SH-SY5Y (cell line): ENCODE measurements around the gene DAAM1.

Source experiments
- GATA2 ChIP-seq: IDR thresholded peaks from 2 replicates; pipeline ENCODE4 v1.6.1; 2011; ENCODE audit warnings: mild to moderate bottlenecking, low read depth, low read length
- GATA3 ChIP-seq: IDR thresholded peaks from 2 replicates; pipeline ENCODE4 v1.6.1; 2011; ENCODE audit warnings: low read depth, mild to moderate bottlenecking, low read length, moderate library complexity

The DAAM1 gene

DNA sequence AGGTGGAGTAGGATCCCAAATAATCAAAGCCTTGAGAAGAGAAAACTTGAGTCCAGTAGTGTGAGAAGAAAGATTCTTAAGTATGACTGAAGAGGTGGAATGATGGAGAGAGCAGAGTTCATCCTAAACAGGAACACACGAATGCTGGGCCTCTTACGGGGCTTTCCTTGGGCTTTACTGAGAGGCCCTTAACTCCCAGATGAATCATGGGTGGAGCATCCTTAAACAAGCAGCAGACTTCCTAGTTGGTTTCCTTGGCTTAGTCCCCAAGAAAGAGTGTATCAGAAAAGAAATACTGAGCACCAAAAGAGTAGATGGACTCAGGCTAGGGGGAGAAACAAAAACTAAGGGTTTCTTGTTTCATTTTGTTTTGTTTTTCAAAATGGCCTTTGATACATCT, 144.3 kb downstream of the DAAM1 start:
- TF ChIP-seq GATA2 (no peak), GATA3 (no peak)

DNA sequence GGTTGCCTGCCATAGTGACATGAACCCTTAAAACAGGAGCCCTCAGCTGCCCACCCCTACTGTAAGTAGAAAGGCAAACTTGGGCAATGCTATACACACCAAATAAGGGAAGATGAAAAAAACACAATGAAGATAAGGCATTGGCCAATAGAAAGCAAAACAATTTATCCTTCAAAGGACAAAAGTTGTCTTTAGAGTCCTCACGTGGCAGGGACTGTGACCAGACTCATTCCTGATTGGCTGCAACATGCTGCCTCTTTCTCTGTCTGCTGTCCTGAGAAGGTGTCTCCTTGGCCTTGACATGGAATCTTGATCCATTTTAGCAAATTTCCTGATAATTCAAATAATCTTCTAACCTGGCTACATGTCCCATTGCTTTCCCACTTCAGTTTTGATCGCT, 144.8 kb downstream of the DAAM1 start:
- TF ChIP-seq GATA2: no peak
- TF ChIP-seq GATA3: no peak

DNA sequence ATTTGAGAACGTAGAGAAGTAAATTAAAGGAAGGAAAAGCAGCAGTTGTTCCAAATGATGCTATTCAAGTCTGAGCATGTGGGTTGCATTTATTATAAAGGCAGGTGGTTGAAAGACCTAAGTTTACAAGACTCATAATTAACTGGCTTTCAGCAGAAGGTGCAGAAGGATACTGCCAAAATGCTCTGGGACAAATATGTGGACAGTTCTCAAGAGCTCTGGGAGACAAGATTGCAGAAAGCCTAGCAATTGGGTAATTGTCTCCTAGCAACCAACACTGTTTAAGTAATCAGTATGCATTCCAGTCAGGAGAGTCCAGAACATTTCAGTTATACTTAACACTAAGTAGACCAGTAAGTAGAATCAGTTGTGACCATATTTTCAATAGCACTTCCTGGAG, 145.2 kb downstream of the DAAM1 start:
- TF ChIP-seq GATA3 (no peak), GATA2 (no peak)

DNA sequence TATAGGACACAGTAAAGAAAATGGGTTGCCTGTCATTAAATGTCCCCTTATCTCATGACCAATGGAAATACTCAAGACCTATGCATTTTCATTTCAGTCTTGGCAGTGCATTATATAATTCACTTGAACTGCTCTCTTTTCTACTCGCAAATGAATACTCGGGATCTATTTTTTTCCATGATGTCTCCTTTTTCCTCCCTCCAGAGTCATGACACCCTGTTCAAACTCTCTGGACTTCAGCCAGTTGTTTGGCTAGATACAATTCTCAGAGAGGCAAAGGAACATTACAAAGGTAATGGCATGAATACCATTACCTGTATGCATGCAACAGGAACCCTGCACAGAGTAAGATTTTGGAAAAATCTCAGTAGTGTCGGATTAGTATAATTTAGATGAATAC, 145.8 kb downstream of the DAAM1 start:
- TF ChIP-seq GATA3 (no peak), GATA2 (no peak)

DNA sequence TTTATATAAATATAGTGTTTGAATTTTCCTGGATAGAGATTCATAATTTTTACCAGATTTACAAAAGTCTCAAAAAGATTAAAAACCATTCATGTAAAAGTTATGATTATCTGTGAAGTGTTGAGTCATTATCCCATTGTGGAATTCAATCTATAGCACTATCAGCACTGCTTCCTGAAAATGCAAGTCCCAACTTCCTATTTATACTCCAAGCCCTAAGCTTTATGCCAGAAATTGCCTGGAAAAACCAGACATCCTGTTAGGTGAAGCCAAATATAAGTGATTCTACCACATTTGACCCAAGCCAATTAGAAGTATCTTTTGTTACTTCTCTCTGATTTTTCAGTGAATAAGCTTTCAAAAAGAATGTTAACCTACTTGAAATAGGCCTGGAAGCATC, 147.6 kb downstream of the DAAM1 start:
- TF ChIP-seq GATA3 (no peak), GATA2 (no peak)

DNA sequence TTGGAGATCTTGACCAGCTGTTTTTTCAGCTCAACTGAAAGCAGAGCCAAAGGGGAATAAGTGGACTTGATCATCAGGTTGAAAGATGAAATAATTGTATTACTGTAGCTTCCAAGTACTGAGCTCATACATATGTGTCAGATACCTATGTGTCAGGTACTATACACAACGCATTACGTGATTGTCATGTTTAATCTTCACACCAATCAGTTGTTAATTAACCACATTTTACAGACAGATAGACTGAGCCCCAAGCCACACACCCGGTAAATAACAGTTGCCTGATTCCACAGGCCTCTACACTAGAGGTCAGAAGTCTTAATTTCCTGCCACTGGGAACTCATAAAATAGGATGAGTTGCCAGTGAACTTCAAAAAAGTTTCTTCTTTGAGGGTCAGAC, 148.2 kb downstream of the DAAM1 start:
- TF ChIP-seq GATA3 (no peak), GATA2 (no peak)

DNA sequence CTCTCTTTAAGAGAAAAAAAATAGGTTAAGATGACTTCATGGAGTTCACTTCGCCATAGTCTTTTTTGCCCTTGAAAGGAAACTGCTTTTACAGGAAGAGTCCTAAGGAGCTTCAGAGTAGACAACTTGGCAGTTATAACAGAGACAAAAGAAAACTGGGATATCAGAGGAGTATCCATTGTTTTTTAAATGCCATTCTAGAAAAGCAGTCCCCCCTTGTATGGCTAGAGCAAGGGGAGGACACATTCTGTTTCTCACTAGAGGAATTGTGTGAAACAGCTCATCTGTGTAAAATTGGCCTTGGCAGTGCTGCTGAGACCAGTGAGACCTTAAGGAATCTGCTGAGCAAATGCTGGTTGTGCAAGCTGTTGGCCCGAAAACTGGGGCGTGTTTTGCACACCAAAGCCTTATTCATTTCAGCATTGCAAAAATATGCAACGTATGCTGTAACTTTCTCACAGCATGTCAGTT, 148.7 kb downstream of the DAAM1 start:
- TF ChIP-seq GATA2: no peak

DNA sequence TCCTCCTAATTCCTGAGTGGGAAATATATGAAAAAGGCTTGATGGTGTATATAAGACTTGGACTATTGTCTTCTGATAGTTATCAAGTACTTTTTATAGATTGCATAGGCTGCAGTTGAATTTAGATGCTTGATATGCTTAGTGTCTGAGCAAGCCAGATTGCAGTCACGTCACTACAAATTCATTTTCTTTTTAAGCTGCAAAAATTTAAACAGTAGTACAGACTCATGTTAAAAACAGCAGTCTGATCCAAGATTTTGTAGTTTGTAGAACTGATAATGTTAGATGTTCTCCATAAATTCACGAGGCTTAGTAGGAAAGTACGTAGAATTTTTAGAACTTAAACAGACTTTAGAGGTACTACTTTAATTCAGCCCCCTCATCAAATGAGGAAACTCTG, 150.3 kb downstream of the DAAM1 start:
- TF ChIP-seq GATA3 (no peak), GATA2 (no peak)

DNA sequence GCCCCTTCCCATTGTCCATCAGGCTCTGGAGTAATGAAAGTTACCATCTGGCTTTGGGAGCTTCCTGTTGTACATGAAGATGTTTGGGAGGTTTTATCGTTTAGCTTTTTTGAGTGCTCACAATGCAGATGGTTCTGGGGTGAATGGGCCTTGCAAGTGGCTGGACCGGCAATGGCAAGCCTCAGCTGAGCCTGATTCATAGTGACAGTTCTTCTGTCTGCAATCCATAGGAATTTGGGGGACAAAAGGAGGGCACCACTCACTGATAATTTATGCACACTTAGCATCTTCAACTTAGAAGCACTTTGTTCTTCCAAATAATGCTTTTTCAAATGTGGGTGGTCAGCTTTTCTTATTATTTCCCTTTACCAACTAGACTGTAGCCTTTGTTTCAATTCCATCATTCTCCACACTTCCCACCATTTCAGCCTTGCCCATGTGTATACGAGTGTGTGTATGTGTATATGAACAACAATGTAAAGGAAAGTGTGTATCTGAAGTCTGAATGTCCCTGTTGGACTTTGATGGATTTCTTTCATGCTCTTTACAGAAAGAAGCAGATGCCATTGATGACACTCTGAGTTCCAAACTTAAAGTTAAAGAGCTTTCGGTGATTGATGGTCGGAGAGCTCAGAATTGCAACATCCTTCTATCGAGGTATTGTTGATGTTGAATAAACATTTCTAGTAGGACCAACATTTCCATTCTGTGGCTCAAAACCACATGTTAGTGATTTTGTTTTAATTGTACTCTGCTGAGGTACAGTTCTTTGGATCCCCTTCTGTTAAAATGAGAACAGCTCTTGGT, 151.3 kb downstream of the DAAM1 start:
- TF ChIP-seq GATA2: no peak
- TF ChIP-seq GATA3: no peak

DNA sequence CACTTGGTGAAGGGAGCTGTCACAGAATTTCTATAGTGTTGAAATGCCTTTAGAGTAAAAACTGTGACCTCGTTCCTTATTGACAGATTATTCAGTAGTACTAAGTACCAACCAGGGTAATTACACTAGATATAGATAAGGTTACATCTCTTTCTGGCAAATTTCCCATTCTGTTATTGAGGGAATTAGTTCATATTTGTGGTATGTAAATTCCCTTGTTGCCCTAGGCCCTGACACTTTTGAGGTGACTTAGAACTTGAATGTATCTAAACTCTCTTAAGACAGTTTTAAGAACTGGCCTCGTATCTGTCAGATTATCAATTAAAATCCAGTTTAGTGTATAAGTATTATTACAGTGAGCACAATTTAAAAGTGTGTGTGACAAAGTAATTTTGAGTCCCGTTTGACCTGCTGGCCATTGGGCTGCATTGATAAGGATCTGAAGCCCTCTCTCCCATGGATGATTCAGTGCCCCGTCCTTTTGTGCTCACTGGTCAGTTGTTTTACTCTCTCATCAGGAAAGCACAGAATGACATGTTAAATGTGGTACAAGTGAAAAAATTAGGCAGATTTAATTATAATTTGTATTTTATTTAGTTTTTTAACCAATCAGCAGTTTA, 153.5 kb downstream of the DAAM1 start:
- peak; percentile 21; the same call in 1 of the 2 replicates for TF ChIP-seq GATA3
- peak; percentile 69 for TF ChIP-seq GATA2

DNA sequence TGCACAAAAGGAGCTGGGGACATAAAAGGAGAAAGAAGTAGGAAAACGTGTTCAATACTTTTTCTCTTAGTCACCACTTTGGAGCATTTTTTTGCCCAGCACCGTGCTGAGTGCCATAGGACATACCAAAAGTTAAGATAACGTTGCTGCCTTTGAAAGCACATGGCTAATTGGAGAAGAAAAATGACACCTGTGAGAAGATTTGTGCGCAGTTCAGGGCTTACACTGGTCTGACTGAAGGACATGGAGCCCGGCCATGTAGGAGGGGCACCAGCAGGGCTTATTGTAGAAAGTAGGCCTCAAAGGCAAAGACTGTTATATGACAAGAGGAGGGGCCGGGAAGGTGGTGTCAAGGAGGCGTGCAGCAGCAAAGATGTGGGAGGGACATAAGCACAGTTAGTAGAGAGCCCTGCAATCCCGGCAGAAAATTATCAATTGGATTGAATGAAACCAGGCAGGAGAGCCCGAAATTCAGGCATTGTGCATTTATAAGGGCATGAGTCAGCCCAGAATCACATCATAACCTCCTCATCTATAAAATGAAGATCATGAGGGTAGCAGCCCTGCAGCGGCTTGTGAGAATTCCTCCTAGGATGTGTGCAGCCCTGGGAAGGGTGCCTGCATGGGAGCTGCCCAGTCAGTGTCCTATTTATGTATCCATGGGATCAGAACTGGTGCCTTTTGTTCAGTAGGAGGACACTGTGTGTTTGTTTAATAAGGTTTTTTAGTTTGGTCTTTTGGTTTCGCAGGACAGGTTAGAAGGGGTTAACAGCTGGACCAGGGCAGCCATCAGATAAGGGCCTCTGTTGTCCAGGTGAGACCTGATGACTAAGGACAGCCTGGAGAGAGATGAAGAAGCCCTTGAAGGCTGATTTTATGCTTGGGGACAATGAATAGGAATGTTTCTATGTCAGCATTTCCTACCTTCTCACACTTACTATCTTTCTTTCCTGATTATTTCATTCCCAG, 154.3 kb downstream of the DAAM1 start:
- TF ChIP-seq GATA3 (no peak), GATA2 (no peak)

DNA sequence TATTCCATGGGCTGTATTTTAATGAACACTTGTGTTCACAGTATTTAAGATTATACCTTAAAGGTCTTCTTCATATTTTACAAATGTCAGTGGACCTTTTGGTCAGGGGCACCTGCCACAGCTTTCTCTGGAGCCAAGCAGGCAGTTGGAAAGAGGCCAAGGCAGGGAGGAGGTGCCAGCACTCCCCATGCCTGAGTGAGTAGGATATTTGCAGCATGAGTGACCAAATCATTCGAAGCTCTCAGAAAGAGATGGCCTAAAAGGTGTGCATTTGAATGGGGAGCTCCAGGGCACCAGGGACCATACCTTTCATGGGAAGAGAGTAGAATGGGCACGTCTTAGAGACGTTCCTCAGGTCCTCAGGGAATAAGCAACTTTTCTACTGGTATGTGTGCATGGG, 155.1 kb downstream of the DAAM1 start:
- TF ChIP-seq GATA2 (no peak), GATA3 (no peak)

DNA sequence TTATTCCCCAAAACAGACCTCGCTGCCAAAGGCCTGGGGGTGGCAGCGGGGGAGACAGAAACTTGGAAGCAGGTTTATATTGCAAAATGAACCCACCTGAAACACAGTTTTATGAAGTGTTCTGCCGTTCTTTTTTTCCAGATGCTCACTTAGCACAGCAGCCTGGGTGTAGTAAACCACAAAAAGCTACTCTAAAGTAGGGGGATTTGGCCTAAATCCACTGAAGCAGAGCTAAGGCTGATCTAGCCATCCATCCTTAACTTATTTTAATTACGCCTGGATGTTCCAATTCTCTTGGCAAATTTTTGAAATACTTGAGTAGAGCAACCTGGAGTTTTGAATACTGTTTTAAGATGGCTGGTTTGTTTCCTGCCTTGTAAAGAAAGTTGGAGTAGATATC, 155.5 kb downstream of the DAAM1 start:
- TF ChIP-seq GATA3 (no peak), GATA2 (no peak)
